Fibroblast of the conjunctiva (primary cell): ENCODE results near the gene LOXL1.

Source experiments
- DNase-seq: peaks from one replicate; pipeline ENCODE4 v3.0.0-alpha.2; 2010; ENCODE audit warnings: low read depth

LOXL1 gene

DNA sequence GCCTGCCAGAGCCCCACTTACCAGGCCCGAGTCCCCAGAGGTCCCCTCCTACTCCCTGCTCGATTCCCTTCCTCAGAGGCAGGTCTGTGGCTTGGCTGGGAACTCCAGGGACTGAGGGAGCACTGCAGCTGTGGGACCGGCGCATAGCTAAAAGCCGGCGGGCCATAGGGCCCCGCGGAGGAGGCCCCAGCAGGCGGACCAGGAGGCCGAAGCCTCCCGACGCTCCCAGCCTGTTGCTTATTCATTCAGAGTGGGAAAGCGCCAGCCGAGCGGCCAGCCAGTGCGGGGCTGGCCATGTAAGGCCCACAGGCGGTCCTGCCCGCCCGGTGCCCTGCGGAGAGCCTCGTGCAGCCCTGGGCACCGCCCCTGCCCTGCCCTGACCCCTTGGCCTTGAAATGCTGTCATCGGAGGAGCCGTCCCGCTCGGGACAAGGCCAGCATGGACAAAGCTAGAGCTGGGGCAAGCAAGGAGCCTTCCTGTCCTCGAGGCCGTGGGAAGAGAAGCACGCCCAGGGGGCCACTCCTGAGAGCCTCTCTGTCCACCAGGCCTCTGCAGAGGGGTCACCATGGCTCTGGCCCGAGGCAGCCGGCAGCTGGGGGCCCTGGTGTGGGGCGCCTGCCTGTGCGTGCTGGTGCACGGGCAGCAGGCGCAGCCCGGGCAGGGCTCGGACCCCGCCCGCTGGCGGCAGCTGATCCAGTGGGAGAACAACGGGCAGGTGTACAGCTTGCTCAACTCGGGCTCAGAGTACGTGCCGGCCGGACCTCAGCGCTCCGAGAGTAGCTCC, at the start of gene LOXL1:
Gene LOXL1 (plus strand): TSS at position 244 of the 784 bp plus-strand sequence. CDS start 322 bp downstream, at position 566.
- peak; percentile 65 for DNase-seq

DNA sequence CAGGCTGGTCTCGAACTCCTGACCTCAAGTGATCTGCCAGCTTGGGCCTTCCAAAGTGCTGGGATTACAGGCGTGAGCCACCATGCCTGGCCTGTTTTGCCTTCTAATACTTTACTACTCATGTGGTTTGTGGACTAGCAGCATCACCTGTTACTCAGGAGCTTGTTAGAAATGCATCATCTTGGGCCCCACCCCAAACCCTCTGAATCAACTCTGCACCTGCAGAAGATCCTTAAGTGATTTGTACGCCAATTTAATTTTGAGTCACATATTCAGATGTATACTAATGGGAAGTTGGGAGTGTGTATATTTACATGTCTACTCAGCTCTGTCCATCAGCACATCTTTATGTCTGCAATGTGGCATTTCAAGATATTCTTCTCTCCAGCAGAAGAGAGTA, 46.8 kb upstream of the LOXL1 start:
- DNase-seq: no peak

GRCh38 chr15:73881579-73882320, 44.5 kb upstream of the LOXL1 start:
- DNase-seq: no peak

DNA sequence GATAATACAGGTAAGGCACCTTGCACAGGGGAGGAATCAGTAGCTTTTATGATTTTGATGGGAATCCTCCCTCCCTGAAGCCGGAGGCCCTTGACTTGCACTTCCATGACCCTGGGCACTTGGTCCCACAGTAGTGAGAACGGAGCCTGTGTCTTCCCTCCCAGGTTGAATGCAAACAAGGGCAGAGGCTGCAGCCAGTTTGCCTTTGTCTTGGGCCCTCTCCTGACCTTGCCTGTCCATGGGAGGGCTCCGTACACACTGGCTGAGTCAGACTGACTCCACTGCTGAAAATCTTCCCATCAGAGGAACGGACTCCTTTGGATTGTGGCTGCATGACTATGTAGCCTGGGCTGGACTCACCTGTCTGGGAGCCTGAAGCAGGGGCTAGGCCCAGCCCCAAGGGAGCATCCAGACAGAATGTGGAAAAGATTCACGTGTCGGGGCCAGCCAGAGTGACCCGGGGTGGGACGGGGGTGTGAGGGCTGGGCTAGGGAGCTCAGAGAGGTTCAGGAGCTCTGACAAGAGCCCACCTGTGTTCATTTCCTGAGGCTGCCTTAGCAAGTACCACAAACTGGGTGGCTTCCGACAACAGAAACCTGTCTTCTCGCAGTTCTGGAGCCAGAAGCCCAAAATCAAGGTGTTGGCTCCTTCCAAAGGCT, 43.4 kb upstream of the LOXL1 start:
- no peak for DNase-seq

GRCh38 chr15:73884159-73884558, 42.1 kb upstream of the LOXL1 start:
- no peak for DNase-seq

DNA sequence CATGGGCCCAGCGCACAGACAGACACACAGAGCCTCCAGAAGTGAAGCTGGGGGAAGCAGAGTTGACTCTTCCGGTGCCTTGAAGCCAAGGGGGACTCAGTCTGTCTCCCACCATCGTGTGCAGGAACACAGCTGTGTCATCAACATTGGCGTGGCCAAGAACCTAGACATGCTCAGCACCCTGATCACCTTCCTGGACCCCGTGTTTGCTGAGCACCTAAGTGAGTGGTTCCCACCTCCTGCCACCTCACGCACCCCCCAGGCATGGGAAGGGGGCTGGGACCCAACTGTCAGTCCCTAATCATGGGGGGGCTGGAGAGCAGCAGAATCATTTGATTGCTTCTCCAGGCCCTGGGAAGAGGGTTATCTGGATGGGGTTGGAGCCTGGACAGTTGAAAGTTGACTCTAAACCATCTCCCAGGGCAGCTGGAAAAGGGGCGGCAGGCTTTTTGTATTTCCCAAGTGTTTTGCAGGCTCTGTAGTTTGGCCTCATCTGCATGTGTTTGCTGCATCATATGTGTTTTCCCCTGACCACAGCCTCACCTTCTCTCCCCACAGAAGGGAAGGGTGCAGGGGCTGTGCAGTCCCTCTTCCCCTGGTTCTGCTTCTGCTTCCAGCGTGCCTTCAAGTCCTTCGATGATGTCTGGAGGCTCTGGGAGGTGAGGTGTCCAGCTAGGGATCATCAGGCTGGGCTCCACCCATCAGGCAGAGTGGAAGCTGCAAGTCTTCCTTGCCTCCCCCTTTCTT, 40.1 kb upstream of the LOXL1 start:
- no peak for DNase-seq

DNA sequence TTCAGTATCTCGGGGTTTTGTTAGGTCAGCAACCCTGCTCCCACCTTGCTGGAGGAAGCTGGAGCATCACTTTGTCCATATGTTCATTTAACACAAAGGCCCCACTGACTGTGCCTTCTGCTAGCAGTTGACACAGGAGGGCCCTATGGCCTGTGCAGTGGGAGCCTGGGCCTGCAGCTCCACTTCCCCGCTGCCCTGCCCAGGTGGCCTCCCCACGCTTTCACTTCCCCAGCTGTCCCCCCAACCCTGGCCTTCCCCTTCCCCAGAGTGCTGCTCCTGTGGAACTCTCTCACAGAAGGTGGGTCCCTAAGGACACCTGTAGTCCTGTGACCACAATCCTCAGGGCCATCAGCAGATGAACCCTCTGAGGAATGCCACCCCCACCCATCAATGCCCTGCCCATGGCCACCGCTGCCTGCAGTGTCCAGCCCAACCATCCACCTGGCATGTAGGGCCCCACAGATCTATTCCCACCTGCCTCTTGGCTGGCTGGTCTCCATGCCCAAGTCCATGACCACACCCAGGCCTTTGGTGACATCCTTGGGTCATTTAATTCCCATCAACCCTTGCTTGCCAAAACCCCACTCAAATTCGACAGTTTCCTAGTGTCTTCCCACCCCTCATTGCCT, 39.4 kb upstream of the LOXL1 start:
- DNase-seq: no peak

DNA sequence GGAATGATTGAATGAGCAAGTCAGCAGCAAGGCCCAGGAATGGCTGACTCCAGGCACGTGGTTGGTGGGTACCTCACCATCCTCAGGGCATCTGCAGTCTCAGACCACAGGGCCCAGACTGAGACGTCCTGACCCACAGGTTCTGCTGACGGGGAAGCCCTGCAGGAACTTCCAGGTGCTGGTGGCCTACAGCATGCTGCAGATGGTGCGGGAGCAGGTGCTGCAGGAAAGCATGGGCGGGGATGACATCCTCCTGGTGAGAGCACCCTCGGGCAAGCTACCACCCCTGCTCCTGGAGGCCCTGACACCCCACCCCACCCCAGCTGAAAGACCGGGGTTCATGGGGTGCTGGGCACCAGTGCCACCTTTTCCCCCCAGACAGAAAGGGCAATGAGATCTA, 38.8 kb upstream of the LOXL1 start:
- DNase-seq: no peak

DNA sequence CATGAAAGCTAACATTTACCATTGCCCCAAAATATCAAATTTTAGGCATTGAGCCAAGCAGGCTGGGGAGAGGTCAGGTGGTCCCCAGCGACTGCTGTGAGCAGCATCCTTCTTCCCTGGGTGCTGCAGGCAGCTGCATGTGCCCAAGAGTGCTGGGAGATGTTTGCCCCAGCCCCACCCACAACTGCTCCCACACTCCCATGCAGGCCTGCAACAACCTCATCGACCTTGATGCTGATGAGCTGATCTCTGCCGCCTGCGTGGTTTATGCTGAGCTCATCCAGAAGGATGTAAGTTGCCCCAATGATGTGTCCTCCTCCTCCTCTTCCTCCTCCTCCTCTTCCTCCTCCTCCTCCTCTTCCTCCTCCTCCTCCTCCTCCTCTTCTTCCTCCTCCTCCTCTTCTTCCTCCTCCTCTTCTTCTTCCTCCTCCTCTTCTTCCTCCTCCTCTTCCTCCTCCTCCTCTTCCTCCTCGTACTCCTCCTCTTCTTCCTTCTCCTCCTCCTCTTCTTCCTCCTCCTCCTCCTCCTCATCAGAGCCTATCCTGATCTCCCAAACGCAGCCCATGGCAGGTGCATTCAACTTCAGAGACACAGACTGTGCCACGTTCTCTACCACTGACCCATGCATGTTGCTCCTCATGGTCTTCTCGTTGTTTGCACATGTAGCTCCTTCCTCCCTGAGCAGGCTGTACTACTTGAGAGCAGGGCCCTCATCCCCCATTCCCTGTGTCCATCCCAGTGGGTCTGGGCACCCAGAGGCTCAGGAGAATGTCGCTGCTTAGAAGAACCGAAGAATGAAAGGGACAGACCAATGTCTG, 37.8 kb upstream of the LOXL1 start:
- DNase-seq: no peak

DNA sequence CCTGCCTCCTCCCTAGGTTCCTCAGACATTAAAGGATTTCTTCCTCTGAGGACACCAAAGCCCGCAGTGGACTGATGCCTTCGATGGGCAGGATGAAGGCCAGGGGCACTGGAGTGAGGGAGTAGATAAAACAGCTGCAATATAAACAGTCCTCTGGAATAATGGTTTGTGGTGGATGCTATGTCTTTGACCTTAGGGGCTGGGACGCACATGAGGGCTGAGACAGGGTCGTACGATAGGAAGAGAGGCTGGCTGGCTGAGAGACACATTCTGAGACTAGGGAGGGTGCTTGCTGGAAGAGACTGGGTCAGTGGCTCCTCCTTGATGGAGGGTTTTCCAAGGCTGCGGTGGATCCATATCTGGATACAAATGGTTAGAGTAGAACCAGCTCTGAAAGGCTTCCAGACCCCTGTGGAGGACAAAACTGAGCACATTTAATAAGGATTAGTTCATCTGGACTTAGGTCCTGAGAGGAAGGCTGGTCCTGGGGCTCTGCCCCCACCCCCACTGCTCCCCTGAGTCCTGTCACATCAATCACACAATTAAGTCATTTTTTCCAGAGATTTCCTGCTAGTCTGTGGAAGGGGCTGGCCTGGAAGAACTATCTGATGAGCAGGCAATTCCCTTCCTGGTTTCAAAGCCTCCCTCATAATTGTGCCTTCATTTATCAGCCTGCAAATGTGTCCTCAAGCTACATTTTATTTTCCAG, 37.1 kb upstream of the LOXL1 start:
- no peak for DNase-seq

- no peak for DNase-seq
These were observed 36.5 kb upstream of the LOXL1 start for GRCh38 chr15:73889762-73890124.

- no peak for DNase-seq
These were observed 34.6 kb upstream of the LOXL1 start for GRCh38 chr15:73891328-73892315.

DNA sequence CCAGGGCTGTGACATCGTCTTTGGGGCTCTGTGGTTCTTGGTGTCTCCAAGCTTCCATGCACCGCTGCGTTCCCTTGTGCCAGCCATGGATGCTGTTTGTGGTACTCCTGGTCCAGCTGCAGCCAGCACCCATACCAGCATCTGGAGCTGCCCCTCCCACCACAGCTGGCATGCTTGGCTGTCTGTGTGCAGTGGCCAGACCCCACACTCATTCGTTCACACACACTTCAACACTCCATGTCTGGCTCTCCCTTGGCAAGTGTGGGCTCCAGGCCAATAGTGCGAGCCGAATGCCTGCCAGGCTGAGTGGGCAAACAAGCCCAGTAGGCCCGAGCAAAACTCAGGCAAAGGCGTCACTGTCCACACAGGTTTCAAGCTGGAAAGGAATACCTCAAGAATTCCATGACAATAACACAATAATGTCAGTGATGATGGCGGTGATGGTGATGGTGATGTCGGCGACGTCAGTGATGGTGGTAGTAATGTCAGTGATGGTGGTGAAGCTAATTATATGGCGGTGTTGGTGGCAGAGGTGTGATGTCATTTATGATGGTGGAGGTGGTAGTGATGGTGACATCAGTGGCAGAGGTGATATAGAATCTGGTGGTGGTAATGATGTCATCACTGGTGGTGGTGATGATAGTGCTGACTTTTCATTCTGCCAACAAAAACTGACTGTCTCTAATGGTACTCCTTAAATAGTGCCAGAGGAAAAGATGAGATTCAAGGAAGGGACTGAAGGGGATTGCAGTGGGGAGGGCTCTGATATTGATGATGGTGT, 33.6 kb upstream of the LOXL1 start:
- no peak for DNase-seq

DNA sequence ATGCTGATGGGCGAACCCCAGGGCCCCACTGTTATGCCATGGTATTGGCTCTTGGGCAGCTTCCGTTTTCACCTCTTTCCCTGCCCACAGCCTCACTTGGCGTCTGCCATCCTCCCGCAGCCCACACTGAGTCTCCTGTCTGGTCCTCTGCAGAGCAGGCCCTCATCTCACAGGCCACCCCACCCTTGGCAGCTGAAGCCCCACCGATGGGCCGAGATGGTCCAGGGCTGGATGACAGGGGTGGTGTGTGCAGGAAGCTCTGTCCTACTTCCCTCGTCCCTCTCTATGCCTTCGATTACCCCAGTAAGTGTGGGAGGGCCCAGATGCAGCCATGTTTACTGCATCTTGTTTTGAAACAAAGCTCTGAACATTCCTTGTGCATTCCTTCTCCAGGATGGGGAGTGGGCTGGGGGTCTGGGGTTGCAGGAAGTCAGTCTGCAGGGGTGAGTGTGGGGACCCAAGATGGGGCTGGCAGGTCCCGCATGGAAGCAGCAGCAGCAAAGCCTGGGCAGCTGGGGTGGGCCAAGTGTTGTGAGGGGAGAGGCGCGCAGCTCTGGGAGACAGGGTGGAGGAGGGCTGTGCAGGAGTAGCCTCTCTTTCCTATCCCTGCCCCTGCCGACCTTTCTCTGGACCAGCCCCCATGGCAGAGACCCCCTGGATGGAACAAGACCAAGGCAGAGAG, 32.0 kb upstream of the LOXL1 start:
- no peak for DNase-seq

DNA sequence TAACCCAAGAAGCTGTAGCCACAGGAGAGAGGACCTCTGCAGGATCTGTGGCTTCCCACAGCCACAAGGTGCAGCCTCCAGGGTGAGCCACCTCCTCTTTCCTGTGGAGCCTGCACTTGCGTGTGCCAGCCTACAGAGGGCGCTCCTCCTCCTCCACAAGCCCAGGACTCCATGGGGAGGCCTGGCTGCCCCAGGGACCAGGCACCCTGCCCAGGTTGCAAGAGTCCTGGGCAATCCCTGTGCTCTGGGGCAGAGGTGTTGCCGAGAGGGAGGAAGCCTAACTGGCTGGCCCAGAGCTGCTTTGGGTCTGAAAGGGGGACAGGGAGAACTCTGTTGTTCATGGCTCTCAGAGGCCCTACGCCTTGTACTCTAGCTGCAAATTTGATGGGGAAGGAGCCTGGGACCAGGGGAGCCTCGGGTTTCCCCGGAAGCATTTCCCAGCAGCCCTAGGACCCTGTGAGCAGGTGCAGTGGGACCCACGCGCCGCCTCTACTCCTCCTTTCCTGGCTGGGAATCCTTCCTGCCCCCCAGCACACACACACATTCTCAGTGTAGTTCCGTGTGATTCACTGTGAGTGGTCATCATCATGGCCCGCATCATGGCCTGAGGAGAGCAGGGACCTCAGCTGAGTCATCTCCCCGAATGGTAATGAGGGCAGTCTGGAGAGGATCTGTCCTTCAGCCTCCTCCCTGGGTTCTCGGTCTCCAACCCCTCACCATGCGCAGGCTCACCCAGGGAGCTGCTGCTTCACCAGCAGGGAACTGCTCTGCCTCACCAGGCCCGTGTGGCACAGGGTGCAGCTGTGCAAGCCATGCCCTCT, 28.6 kb upstream of the LOXL1 start:
- DNase-seq: peak; percentile 63

DNA sequence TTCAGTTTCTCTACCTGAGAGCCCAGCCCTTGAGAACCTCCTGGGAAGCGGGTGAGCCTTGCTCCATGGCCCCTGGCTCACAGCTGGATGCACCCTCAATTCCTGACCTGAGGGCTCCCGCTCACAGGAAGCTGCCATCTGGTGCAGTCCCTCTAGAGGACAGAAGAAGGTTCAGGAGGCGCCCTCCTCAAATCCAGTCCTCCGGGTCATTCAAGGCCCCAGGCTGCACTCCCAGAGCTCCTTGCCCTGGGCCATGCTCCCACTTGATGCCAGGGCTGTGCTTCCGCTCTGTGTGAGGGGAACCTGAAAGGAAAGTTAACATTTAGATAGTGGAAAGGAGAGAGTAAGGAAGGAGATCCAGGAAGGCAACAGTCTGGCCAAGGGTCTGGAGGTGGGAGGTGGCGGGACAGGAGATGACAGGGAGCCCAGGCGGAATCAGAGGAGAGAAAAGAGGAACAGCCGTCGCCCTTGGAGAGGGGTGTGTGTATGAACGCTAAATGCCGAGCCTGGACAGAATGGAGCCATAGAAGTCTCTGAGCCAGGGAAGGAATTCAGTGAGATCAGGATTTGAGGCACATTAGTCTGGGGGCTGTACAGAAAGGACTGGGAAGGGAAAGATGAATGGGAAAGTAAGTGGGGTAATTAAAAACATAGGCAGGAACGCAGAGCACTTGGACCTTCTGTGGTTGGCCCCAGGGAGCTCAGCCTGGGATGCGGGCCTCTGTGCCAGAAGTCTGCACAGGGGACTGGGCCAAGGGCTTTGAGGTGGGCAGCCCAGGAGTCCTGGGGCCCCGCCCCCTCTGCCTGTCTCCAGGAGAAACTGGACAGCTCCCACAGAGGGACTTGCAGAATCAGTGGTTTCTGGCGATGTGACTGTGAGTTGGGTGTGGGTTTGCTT, 26.8 kb upstream of the LOXL1 start:
- no peak for DNase-seq
